Activated effector memory CD4-positive, alpha-beta T cell treated with Interleukin-2 at 50 U/mL for 16 hours (primary cell): ENCODE measurements around the gene C16orf74.

Experiments used
- DNase-seq: peaks from one replicate; pipeline ENCODE4 v3.0.0-alpha.2; 2020

Gene C16orf74

GRCh38 chr16:85750827-85751697 lies at the start of gene C16orf74:
Gene C16orf74 (minus strand): TSS chr16:85751096. CDS start chr16:85735217, 15,879 bp downstream.
- no peak for DNase-seq

- DNase-seq: no peak
Observed at GRCh38 chr16:85800321-85800669, 49.4 kb upstream of the C16orf74 start.

GRCh38 chr16:85799497-85800320 lies 48.8 kb upstream of the C16orf74 start, which contains the start of the genes COX4I1 and EMC8:
Gene COX4I1 (plus strand): TSS chr16:85799695. CDS start chr16:85801206, 1,511 bp downstream.
Gene EMC8 (minus strand): TSS chr16:85799544. CDS start chr16:85799295, 249 bp downstream.
- peak; percentile 86 for DNase-seq

GRCh38 chr16:85798901-85799496 lies 48.1 kb upstream of the C16orf74 start:
- no peak for DNase-seq

DNA sequence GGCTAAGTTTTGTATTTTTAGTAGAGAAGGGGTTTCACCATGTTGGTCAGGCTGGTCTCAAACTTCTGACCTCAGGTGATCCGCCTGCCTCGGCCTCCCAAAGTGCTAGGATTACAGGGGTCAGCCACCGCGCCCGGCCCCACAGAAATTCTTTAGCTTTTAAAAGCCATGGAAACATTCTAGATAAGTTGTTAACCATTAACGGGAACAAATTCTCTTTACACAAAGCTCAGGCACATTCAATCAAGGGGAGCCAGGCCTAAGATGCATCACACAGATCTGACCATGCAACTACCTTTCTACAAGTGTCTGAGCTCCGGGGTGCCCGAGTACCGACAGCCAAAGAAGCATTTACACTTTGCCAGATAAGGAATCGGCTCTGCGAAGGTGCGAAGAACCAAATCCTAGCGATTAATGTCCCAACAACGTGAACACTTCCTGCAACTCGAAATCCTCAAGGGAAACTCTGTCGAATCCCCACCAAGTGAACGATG lies 47.4 kb upstream of the C16orf74 start:
- DNase-seq: no peak

DNA sequence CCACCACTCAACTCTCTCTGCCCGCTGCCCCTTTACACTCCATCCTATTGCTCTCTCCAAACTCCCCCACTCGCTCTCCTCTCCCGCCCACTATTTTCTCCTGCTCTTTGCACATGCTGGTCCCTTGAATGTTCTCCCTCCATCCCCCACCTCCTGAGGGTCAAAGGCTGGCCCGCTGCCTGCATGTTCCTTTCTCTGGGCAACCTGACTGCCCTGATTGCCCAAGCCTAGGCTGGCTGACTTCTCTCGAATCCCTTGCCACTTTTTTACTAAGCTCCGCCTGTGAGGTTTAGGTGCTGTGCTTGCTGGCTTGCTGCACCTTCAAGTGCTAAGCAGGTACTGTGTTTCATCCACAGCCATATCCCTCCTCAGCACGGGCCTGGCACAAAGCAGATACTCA lies 45.7 kb upstream of the C16orf74 start:
- no peak for DNase-seq

- DNase-seq: no peak
Observed at GRCh38 chr16:85796152-85796551, 45.3 kb upstream of the C16orf74 start.

DNA sequence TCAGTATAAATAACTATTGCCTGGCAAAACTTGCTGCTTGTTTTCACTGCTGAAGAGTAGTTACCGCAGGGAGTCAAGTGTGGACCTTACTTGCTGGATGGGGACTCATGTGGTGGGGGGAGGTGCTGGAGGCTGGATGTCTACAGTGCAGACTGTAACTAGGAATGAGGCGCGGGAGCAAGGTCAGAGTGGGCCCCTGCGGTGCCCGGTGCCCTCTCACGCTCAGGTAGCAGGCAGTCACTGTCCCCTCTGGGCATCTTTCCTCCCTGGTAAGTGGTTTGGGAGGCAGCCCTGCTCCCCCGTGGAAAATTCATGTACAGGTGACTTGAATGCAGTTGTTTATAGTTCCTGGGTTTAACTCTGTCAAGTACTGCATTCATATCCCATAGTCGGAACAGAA lies 43.8 kb upstream of the C16orf74 start:
- DNase-seq: no peak

DNA sequence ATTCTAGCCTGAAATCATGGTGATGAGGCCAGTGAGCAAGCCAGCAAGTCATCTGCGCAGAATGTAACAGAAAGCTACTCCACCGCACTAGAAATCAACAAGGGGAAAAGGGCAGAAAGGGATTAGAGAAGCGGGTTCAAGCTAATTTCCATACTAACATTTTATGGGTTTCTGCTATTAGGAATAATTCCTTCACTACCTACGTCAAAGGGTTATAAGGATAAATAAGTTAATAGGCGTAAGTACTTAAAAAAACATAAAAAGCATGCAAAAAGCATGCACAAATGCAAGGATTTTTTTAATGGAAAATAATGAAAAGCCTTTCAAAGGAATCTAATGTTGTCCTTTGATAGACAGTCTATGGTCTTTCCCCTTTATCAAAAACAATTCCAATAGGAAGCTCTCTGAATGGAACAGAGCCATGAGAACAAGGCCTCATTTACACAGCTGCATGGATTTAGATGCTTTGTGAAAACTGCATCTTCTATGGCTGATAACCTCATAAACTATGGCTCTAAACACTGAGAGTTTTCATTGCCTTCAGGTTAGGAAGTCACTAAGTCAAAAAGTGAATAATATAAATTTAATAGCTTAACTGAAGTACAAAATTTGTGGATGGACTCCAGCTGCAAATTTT lies 42.9 kb upstream of the C16orf74 start:
- no peak for DNase-seq

- DNase-seq: no peak
Observed at GRCh38 chr16:85789773-85790172, 38.9 kb upstream of the C16orf74 start.

DNA sequence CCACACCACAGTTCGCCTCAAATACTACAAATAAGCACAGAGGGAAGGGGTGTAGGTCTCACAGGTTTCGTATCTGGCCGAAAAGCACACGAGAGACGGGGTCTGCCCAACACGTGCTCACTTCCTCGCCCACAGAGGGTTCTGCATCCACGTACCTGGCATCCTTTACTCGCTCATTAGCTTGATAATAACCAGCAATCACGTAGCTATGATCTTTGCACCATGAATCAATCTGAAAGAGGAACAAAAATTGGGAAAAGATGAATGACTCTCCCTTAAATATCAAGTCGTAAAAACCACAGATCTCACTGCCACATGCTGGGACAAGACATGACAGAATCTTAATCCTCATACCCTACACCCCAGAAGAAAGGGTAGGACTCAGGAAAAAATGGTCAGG lies 37.9 kb upstream of the C16orf74 start:
- DNase-seq: no peak

- no peak for DNase-seq
Observed at GRCh38 chr16:85785927-85786326, 35.0 kb upstream of the C16orf74 start.

DNA sequence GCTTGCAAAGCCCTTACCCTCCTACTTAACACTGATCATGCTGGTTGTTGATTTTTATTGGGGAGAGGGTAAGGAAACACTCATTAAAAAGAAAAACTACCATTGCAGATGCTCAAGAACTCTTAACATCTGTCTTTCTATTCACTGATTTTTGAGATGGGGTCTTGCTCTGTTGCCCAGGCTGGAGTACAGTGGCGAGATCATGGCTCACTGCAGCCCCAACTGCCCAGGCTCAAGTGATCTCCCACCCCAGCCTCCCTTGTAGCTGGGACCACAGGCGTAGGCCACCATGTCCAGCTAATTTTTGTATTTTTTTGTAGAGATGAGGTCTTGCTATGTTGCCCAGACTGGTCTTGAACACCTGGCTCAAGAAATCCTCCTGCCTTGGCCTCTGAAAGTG lies 33.9 kb upstream of the C16orf74 start:
- no peak for DNase-seq

DNA sequence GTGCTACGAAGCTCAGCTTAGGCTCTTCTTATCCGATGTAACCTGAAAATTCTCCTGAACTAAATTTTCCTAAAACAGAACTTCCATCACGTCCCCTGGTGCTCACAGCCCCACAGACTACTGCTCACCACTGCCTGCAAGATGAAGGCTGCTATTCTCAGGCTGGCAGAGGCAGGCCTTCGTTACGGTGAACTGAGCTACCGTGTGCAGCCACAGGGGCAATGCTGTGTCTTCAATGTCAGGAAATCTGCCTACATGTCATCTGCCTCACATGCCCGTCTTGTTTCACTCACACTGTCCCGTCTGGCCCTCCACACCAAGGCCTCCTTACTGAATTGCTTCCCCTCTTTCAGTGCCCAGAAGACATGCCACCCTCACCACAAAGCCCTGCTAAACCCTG lies 32.5 kb upstream of the C16orf74 start:
- DNase-seq: no peak

- DNase-seq: no peak
Observed at GRCh38 chr16:85782451-85782850, 31.6 kb upstream of the C16orf74 start.

GRCh38 chr16:85781695-85782370 lies 30.9 kb upstream of the C16orf74 start:
- DNase-seq: no peak

- no peak for DNase-seq
Observed at GRCh38 chr16:85781156-85781555, 30.3 kb upstream of the C16orf74 start.

GRCh38 chr16:85780281-85780680 lies 29.4 kb upstream of the C16orf74 start:
- DNase-seq: no peak

- DNase-seq: no peak
Observed at GRCh38 chr16:85778873-85779272, 28.0 kb upstream of the C16orf74 start.

- no peak for DNase-seq
Observed at GRCh38 chr16:85777583-85778310, 26.9 kb upstream of the C16orf74 start.

- no peak for DNase-seq
Observed at GRCh38 chr16:85774811-85775210, 23.9 kb upstream of the C16orf74 start.
